Superior temporal gyrus (tissue), 1 donor: ENCODE measurements around the gene CNNM1.

ENCODE experiments used
- DNase-seq: peaks from one replicate; pipeline ENCODE4 v3.0.0-alpha.2; 2016; ENCODE audit errors: extremely low spot score

CNNM1 gene

GRCh38 chr10:99421233-99421739 lies 92.1 kb downstream of the CNNM1 start:
- DNase-seq = no peak

- DNase-seq = peak; percentile 52
These were observed 93.5 kb downstream of the CNNM1 start for GRCh38 chr10:99422529-99423096.

DNA sequence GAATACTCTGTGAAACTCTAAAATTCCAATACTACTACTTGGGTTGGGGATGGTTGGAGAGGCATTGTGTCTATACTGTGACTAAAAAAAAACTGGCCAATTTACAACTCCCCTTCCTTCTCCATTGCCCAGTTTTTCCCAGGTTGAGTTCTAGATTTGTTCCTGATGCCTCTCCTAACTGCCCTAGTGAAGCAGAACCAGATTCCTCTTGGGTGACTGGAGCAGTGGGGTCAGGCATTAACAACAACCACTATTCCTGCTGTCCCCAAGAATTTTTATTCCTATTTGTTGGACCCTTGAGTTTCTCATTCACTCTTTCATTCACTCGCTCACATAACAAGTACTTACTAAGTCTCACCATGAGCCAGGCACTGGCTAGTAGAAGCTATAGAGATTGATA lies 95.5 kb downstream of the CNNM1 start:
- no peak for DNase-seq

GRCh38 chr10:99425204-99425603 lies 96.0 kb downstream of the CNNM1 start:
- DNase-seq = no peak

- DNase-seq = no peak
These were observed 97.5 kb downstream of the CNNM1 start for GRCh38 chr10:99426689-99427088.

DNA sequence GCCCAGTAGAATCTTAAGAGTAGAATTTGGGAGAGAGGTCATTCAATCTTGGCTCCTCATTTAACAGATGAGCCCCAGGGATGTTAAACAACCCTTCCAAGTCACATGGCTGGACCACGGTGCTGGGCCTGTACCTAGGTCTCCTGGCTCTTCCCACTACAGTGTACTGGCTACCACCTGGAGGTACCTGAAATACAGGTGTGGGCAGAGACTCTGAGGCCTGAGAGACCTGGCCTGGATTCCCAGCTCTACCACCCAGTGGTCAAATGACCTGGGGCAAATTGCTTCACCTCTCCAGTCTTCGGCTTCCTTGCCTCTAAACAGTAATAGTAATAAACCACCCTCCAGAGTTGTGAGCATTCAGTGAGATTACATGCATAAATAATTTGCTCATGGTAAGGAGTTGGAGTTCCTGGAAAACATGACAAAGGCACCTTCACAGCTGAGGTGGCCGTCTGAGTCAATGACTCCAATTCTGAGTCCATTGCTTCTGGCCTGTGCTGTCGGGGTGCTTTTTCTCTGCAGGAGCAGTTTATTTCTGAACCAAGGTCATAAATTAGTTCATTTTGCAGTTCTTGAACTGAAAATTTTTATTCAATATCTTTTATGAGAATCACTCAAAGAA lies 98.5 kb downstream of the CNNM1 start:
- DNase-seq = no peak

DNA sequence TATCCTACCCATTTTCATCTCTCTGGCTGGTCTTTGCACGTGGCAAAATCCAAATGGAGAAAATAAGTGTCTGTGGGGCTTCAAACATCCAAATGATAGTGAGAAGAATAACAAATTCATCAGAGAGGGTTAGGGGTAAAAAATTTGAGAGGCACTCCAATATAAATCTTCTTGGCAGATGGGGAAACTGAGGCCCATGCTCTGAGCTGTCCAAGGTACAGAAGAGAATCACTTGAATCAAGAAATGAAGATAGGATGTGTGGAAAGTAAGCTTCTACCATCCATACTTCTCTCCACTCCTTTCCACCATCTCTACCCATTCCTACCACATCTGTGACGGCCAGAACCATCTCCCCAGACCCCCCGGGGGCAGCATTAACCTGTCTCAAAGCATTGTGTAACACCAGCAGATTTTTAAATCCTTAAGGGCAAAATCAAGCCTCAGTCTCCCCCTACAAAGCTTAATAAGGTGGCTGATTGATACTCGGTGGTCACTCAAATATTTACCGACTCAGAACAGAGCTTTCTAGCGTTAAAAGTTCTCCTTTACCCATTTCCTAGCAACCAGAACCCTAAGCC lies 100.5 kb downstream of the CNNM1 start:
- no peak for DNase-seq

GRCh38 chr10:99430116-99430450 lies 100.9 kb downstream of the CNNM1 start:
- DNase-seq = no peak

DNA sequence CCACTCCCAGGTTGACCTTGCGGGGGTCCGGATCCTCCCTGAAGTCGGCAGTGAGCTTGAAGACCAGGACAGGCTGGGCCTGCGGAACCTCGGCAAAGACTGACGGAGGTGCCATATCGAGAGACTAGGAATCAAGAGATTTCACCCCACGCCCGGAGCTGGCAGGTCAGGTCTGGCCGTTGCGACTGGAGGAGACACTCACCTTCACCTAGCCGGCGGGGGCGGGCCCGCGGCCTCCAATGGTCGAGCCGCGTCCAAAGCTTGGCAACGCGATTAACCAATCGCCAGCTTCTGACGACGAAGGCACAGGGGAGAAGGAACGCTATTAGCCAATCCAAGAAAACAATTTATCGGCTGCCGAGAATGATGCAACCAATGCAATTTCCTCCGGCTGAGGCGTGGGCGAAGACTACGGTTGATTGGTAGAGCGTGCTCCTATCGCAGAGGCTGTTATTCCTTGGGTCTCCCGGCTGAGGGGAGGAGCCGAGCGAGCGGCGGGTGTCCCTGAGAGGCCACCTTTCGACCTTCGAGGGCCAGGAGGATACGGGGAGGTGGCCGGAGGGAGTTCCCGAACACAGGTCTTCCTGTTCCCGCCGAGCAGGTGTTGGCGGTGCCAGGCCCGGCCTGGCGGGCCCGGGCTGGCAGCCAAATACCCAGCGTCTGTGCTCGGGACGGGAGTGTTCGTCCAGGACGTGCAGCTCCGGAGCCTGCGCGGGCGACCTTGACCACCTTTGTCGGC lies 101.5 kb downstream of the CNNM1 start, which contains the start of gene GOT1:
Gene GOT1, minus strand, starts transcription at position 174 of the 739 bp plus-strand sequence. Its CDS starts 59 bp downstream, at position 115.
- peak; percentile 100 for DNase-seq

GRCh38 chr10:99431190-99431760 lies 102.1 kb downstream of the CNNM1 start:
- peak; percentile 45 for DNase-seq

- no peak for DNase-seq
These were observed 102.9 kb downstream of the CNNM1 start for GRCh38 chr10:99432047-99432446.

DNA sequence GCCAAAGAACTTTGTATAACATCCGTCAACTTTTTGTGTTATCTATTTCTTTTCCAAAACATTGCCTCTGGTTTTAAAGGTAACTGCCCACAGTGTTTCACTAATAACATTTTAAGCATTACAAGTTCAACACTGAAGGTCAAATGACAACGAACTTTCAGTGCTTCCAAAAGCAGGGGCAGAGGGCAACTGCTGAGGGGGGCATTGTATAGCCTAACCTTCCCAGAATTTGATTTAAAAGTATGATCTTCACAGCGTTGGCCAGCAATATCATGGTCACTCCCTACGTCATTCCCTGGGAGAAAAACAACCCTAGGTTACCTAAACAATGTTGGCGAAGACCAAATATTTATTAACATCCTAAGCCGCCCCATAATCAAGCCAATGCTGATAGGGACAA lies 103.7 kb downstream of the CNNM1 start:
- no peak for DNase-seq

DNA sequence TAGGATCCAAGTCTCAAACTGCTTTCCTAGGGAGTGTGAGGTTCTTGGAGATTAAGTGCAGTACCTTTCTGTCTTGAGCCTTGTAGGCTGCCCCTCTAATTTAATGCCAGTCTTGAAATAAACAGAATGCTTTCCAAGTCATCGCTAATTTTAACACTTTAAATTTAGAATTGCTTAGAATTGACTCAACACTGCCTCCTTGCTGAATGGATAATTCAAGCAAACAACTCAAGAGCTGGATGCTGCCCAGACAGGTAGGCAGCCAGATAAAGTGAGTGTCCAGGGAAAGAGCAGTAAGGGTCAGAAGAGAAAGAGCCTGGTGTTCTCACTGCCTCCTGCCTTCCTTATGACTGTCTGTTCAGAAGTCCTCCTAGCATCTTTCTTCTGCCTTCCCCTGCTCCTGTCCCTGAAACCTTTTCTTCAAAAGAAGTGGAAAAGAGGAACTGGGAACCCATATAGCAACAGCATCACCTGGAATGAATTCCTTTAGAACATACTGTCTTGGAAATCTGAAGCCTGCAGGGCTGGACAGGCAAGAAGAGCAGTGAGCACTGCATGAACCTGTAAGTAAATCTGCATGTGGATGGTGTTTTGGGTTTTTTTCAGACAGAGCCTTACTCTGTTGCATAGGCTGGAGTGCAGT lies 104.3 kb downstream of the CNNM1 start:
- no peak for DNase-seq

DNA sequence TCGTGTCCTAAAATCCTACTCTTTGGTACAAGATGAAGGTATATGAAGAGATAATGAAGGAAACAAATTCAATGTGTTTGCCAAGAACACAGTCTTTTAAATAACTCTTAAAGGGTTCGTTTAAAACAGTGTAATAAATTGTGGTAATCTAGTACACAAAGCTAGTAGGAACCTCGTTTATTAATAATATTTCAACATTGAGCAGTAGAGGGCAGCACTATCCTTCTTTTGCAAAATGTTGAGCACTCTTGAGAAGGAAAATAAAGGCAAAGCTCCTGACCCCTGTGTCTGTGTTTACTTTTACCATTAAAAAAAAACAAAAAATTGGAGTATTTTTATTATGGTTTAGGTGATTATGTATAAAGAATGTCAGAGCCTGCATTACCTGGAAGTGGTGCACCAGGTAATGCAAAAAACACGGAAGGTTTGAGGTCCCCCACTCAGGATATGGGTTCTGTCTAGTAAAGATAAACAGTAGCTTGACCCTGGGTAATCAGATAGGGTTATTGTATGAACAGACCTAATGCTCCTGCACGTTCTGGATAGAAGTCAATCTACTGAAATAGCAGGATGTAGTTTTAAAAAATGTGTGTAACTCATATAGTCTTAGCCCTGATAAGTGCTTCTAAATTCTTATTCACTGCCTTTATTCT lies 107.0 kb downstream of the CNNM1 start:
- peak; percentile 94 for DNase-seq

- DNase-seq = no peak
These were observed 109.7 kb downstream of the CNNM1 start for GRCh38 chr10:99438890-99439289.

DNA sequence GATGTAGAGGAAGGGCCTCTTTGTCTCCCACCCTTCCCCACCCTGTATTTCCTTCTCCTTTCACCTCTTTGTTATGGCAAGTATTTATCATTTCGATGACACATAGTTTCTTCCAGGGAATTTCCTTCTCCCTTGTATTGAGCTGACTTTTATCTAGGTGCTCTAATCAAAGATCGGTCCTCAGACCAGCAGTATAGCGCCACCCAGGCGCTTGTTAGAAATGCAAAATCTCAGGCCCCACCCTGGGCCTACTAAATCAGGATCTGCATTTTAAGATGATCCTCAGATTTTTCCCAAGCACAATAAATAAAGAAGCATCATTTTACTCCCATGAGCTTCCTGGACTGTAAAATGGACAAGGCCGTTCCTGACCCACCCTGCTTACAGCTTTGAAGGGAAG lies 113.2 kb downstream of the CNNM1 start:
- no peak for DNase-seq

- DNase-seq = no peak
These were observed 114.3 kb downstream of the CNNM1 start for GRCh38 chr10:99443500-99443899.
